AG04450 (cell line): ENCODE data around the gene PPP3CB. TPM values are rescaled to one million over a fixed set of nuclear protein-coding genes. Genes with fewer than 3 reads are reported as not detected.

Experiments
- CTCF ChIA-PET: fragments of 300-600, 350-600 bp; formaldehyde crosslinking; extraction: SDS; loops from one replicate; lab custom pipeline; 2022; ENCODE audit warnings: antibody characterized with exemption, inconsistent platforms; lab: Charles Lee
- POLR2A ChIA-PET: fragments of 350-600 bp; formaldehyde crosslinking; extraction: SDS; loops from one replicate; lab custom pipeline; 2021; ENCODE audit warnings: antibody characterized with exemption, inconsistent platforms; lab: Yijun Ruan, JAX
- DNase-seq: peaks from one replicate; pipeline ENCODE4 v3.0.0-alpha.2; 2011; ENCODE audit warnings: low read depth, low spot score
- H3K27ac ChIP-seq: one replicate; pipeline ENCODE4 v1.5.1; 2012; ENCODE audit warnings: low read depth, low read length, control low read depth
- H3K27me3 ChIP-seq: one replicate; pipeline ENCODE4 v1.6.0; 2012; ENCODE audit warnings: low read length; ENCODE audit not compliant: control insufficient read depth, insufficient read depth
- H3K4me3 ChIP-seq: 2 replicates; pipeline ENCODE4 v1.5.1; 2011; ENCODE audit warnings: mild to moderate bottlenecking, low read depth, low read length, control low read depth
- H3K9me3 ChIP-seq: 2 replicates; pipeline ENCODE4 v1.5.1; 2012; ENCODE audit warnings: low read length; ENCODE audit not compliant: control insufficient read depth, insufficient read depth
- polyA plus RNA-seq: library from polyadenylated mRNA; depleted of rRNA; stranded (reverse); fragments of >200 nt; gene quantifications from 2 replicates; pipeline ENCODE4 v1.2.3, GENCODE V29; 2011
- TF ChIP-seq, protein P1 (sequence below): IDR thresholded peaks from 2 replicates; pipeline ENCODE4 v1.5.1; 2011; ENCODE audit warnings: low read depth, low read length, control low read depth, inconsistent platforms

Gene PPP3CB
- polyA plus RNA-seq, 1 experiment = 41.8 TPM

DNA sequence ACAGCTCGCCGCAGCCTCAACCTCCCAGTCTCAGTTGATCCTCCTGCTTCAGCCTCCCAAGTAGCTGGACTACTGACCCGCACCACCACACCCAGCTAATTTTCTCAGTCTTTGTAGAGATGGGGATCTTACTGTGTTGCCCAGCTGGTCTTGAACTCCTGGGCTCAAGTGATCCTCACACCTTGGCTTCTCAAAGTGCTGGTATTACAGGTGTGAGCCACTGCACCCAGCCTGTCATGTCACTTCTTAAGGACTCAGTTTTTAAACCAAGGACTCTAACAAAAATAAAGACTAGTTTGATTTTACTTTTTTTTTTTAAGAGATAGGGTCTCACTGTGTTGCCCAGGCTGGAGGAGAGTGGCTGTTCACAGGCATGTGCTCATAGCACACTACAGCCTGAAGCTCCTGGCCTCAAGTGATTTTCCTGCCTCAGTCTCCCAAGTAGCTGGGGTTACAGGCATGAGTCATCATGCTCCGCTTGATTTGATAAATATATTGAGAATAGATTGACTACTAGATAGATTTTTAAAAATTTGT lies 16.5 kb upstream of the PPP3CB start:
- Histone ChIP-seq H3K4me3 (no peak overlapping the region), H3K9me3 (no peaks in the 10 kb centered on the region), H3K27ac (no peak overlapping the region), H3K27me3 (no peaks in the 10 kb centered on the region)
- CTCF ChIA-PET = interaction anchor here (1.3 to 1.5 kb wide), 2 partner anchors 17 to 132 kb away, joined by 5 to 7 read pairs; no protein-coding TSS in a partner anchor
- DNase-seq = no peak
- POLR2A ChIA-PET = no interaction called here
- TF ChIP-seq, protein P1, sequence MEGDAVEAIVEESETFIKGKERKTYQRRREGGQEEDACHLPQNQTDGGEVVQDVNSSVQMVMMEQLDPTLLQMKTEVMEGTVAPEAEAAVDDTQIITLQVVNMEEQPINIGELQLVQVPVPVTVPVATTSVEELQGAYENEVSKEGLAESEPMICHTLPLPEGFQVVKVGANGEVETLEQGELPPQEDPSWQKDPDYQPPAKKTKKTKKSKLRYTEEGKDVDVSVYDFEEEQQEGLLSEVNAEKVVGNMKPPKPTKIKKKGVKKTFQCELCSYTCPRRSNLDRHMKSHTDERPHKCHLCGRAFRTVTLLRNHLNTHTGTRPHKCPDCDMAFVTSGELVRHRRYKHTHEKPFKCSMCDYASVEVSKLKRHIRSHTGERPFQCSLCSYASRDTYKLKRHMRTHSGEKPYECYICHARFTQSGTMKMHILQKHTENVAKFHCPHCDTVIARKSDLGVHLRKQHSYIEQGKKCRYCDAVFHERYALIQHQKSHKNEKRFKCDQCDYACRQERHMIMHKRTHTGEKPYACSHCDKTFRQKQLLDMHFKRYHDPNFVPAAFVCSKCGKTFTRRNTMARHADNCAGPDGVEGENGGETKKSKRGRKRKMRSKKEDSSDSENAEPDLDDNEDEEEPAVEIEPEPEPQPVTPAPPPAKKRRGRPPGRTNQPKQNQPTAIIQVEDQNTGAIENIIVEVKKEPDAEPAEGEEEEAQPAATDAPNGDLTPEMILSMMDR = no peak

DNA sequence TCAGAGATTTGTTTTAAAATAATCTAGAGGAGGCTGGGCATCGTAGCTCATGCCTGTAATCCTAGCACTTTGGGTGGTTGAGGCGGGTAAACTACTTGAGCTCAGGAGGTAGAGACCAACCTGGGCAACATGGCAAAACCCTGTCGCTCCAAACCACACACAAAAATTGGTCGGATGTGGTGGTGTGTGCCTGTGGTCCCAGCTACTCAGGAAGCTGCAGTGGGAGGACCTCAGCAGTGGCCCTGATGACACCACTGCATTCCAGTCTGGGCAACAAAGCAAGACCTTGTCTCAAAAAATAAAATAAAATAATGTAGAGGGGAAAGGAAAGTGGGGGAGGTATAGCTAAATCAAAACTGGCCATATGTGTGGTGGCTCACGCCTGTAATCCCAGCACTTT lies 13.9 kb upstream of the PPP3CB start:
- CTCF ChIA-PET = no interaction called here
- POLR2A ChIA-PET = interaction anchor here (1.0 kb wide), 1 partner anchor 14 kb away, joined by 7 read pairs; the partner anchor contains the start of gene PPP3CB
- Histone ChIP-seq H3K27ac (no peak overlapping the region), H3K4me3 (no peak overlapping the region), H3K9me3 (no peaks in the 10 kb centered on the region), H3K27me3 (no peaks in the 10 kb centered on the region)
- TF ChIP-seq, protein P1 = no peak
- DNase-seq = no peak

DNA sequence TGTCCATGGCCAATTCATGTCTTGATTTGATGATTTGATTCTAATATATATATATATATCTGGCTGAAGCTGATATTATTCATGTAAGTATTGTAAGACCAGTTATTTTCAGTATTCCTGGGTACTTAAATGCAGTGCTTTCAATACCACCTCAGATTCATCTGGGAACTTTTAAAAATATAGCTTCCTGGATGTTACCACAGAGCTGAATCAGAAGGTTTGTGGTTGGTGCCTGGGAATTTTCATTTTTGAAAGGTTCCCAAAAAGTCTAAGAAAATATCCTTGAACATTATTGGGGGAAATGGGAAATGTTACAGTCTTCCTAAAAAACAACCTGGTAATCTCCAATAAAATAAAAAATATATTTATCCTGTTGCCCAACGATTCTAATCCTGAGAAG lies 10.7 kb upstream of the PPP3CB start:
- no peak for DNase-seq
- no peak overlapping the region for H3K4me3 ChIP-seq
- CTCF ChIA-PET = no interaction called here
- TF ChIP-seq, protein P1 = no peak
- H3K9me3 ChIP-seq = no peaks in the 10 kb centered on the region
- no peak overlapping the region for H3K27ac ChIP-seq
- H3K27me3 ChIP-seq = no peaks in the 10 kb centered on the region
- POLR2A ChIA-PET = no interaction called here

DNA sequence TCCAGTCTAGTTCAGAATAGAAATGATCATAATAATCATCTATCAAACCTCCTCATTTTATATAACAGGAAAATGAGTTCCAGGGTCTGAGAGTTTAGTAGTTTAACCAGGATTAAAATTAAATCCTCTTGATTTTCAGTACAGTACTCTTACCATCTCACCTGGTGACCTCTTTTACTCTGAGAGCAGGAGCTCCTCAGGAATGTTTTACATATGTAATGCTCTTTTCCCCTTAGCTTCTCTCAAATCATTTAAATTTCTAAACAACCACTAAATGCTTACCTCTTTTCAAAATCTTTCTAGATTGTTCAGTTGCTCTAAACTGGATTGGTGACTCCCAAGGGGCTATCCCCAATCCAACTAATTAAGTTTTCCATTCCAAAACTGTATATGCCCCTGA lies 10.2 kb upstream of the PPP3CB start:
- POLR2A ChIA-PET = no interaction called here
- DNase-seq = no peak
- no peaks in the 10 kb centered on the region for H3K27me3 ChIP-seq
- H3K9me3 ChIP-seq = no peaks in the 10 kb centered on the region
- TF ChIP-seq, protein P1 = no peak
- no peak overlapping the region for H3K27ac ChIP-seq
- CTCF ChIA-PET = no interaction called here
- no peak overlapping the region for H3K4me3 ChIP-seq

DNA sequence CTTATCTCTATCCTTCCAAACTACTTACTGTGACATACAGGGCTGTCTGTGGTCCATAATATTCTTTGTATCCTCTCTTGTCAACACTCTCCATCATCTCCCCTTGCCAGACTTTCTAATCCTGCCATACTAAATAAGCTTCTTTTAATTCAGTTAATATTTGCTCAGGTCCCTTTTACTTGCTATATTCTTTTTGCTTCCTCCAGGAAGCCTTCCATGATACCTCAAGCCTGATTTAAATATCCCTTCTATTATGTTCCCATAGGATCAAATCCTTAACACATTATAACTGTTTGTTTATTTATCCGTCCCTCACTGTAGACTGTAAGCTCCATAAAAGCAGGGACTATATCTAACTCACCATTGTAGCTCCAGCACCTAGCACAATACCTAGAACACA lies 7.2 kb upstream of the PPP3CB start:
- H3K9me3 ChIP-seq = no peaks in the 10 kb centered on the region
- H3K4me3 ChIP-seq = no peak overlapping the region
- CTCF ChIA-PET = interaction anchor here (1.7 kb wide), 1 partner anchor 26 kb away, joined by 6 read pairs; no protein-coding TSS in a partner anchor
- TF ChIP-seq, protein P1 = no peak
- no peak overlapping the region for H3K27ac ChIP-seq
- H3K27me3 ChIP-seq = no peaks in the 10 kb centered on the region
- DNase-seq = no peak
- POLR2A ChIA-PET = no interaction called here
